ENCODE results near the gene NR1H2. TPM values are rescaled to one million over a fixed set of nuclear protein-coding genes. Genes with fewer than 3 reads are reported as not detected.

Gene NR1H2
- polyA plus RNA-seq, 3 donors from 2014 or later = 65.0 to 84.9 (median 68.8) TPM

Other genes with a start within 250 kb of the NR1H2 start
- gene IZUMO2, start 213.2 kb upstream of the NR1H2 start, polyA plus RNA-seq = not detected
- not detected for gene MYH14, start 172.8 kb upstream of the NR1H2 start, polyA plus RNA-seq
- not detected for gene KCNC3, start 47.1 kb upstream of the NR1H2 start, polyA plus RNA-seq
- 1 to 10 TPM in 1 of 3 donors, under 1 TPM in 1, not detected in 1; 0.50 to 2.2 TPM for gene NAPSA, start 10.8 kb upstream of the NR1H2 start, polyA plus RNA-seq
- 10 to 100 TPM; 14.5 to 24.8 (median 22.8) TPM for gene POLD1, start 7.9 kb downstream of the NR1H2 start, polyA plus RNA-seq
- 1 to 10 TPM in 2 of 3 donors, under 1 TPM in 1; 0.38 to 1.6 (median 1.5) TPM for gene SPIB, start 42.5 kb downstream of the NR1H2 start, polyA plus RNA-seq
- not detected for gene MYBPC2, start 56.4 kb downstream of the NR1H2 start, polyA plus RNA-seq
- gene EMC10, start 100.0 kb downstream of the NR1H2 start, polyA plus RNA-seq = 10 to 100 TPM in 1 of 3 donors, 1 to 10 TPM in 2; 6.9 to 13.3 (median 9.5) TPM
- gene GARIN5A, start 100.4 kb downstream of the NR1H2 start, polyA plus RNA-seq = 1 to 10 TPM in 1 of 3 donors, under 1 TPM in 2; 0.39 to 1.3 (median 0.68) TPM
- gene JOSD2, start 134.7 kb downstream of the NR1H2 start, polyA plus RNA-seq = 10 to 100 TPM; 21.4 to 28.2 (median 26.1) TPM
- not detected for gene ASPDH, start 137.5 kb downstream of the NR1H2 start, polyA plus RNA-seq
- gene LRRC4B, start 192.0 kb downstream of the NR1H2 start, polyA plus RNA-seq = not detected

Data from immature natural killer cell (primary cell).